Stimulated activated CD4-positive, alpha-beta T cell treated with anti-CD3 and anti-CD28 coated beads, TNF-alpha, amount 100 ng/mL, for 48 hours (primary cell): Measurements from ENCODE around the gene NUTM2A.
"Not testable (repeated sequence)": the region's sequence is repeated elsewhere in the genome, so short reads cannot be mapped to it uniquely, and the experiment has no call there.

ENCODE experiments used
- DNase-seq, 3 donors: peaks; one replicate each; pipeline ENCODE4 v3.0.0-alpha.2; 2020; ENCODE audit warnings: low read depth in 3 of 3

NUTM2A gene

GRCh38 chr10:87247335-87247734, 22.1 kb downstream of the NUTM2A start:
- DNase-seq, result not testable (repeated sequence)

- not testable (repeated sequence) for DNase-seq
Observed at GRCh38 chr10:87248818-87249353, 23.6 kb downstream of the NUTM2A start.

- DNase-seq, result not testable (repeated sequence)
Observed at GRCh38 chr10:87280749-87281392, 55.6 kb downstream of the NUTM2A start.
